HL-60 (cell line): ENCODE measurements around the gene GRIK1.

Experiments used
- DNase-seq, 2 experiments: peaks; one replicate each; pipeline ENCODE4 v3.0.0-alpha.2; 2010 to 2020; ENCODE audit warnings: low read depth in 1 of 2, low spot score in 1 of 2
- H3K27ac ChIP-seq: fragments of 250-450 bp; sonication (Bioruptor Pico); replicated peaks from 2 replicates; pipeline ENCODE4 v1.5.1; 2020; ENCODE audit warnings: mild to moderate bottlenecking, moderate library complexity
- H3K27me3 ChIP-seq: fragments of 250-450 bp; sonication (Bioruptor Pico); 2 replicates; pipeline ENCODE4 v1.5.1; 2021; ENCODE audit warnings: mild to moderate bottlenecking, moderate library complexity; ENCODE audit not compliant: insufficient read depth, poor library complexity, severe bottlenecking
- H3K4me3 ChIP-seq: replicated peaks from 2 replicates; pipeline ENCODE4 v1.5.1; 2011; ENCODE audit warnings: mild to moderate bottlenecking, control low read depth, low read length; ENCODE audit not compliant: insufficient read depth
- CTCF ChIP-seq: IDR thresholded peaks from one replicate; pipeline ENCODE4 v1.5.1; 2011; ENCODE audit warnings: low read length, control low read depth, inconsistent platforms; ENCODE audit not compliant: insufficient read depth
- GABPA ChIP-seq: IDR thresholded peaks from 2 replicates; pipeline ENCODE4 v1.6.1; 2012; ENCODE audit warnings: low read depth
- POLR2AphosphoS5 ChIP-seq: IDR thresholded peaks from 2 replicates; pipeline ENCODE4 v1.6.1; 2012; ENCODE audit warnings: low read depth
- REST ChIP-seq: IDR thresholded peaks from 2 replicates; pipeline ENCODE4 v1.6.1; 2012; ENCODE audit warnings: low read depth; ENCODE audit not compliant: insufficient replicate concordance
- SPI1 ChIP-seq: IDR thresholded peaks from 2 replicates; pipeline ENCODE4 v1.6.1; 2012; ENCODE audit warnings: low read depth, mild to moderate bottlenecking, borderline replicate concordance

GRIK1 gene

GRCh38 chr21:29721964-29722363, 217.8 kb downstream of the GRIK1 start:
- H3K4me3 ChIP-seq: no peak overlapping the region
- DNase-seq: no peak
- TF ChIP-seq GABPA: no peak
- no peak overlapping the region for H3K27ac ChIP-seq
- H3K27me3 ChIP-seq: no peaks in the 10 kb centered on the region

GRCh38 chr21:29721221-29721620, 218.6 kb downstream of the GRIK1 start:
- H3K27ac ChIP-seq: no peak overlapping the region
- no peaks in the 10 kb centered on the region for H3K27me3 ChIP-seq
- no peak overlapping the region for H3K4me3 ChIP-seq
- TF ChIP-seq GABPA (no peak), POLR2AphosphoS5 (no peak), SPI1 (no peak), REST (no peak), CTCF (no peak)
- DNase-seq: no peak

GRCh38 chr21:29719521-29719920, 220.3 kb downstream of the GRIK1 start:
- Histone ChIP-seq H3K27me3 (no peaks in the 10 kb centered on the region), H3K27ac (no peak overlapping the region), H3K4me3 (no peak overlapping the region)
- no peak for TF ChIP-seq POLR2AphosphoS5
- no peak for DNase-seq

GRCh38 chr21:29718081-29718815, 221.5 kb downstream of the GRIK1 start:
- no peak for TF ChIP-seq SPI1
- TF ChIP-seq POLR2AphosphoS5: no peak
- no peak for TF ChIP-seq CTCF
- no peak for TF ChIP-seq GABPA
- no peak for TF ChIP-seq REST
- no peak overlapping the region for H3K27ac ChIP-seq

GRCh38 chr21:29717659-29718058, 222.1 kb downstream of the GRIK1 start:
- Histone ChIP-seq H3K4me3 (no peak overlapping the region), H3K27me3 (no peaks in the 10 kb centered on the region), H3K27ac (no peak overlapping the region)
- TF ChIP-seq POLR2AphosphoS5 (no peak), REST (no peak), SPI1 (no peak), GABPA (no peak), CTCF (no peak)
- DNase-seq: no peak

More at GRCh38 chr21:29718081-29718815, 221.5 kb downstream of the GRIK1 start:
- no peak for DNase-seq
- H3K4me3 ChIP-seq: no peak overlapping the region
- no peaks in the 10 kb centered on the region for H3K27me3 ChIP-seq
